HepG2 (cell line): ENCODE measurements around the gene FYTTD1. TPM values are rescaled to one million over a fixed set of nuclear protein-coding genes. Genes with fewer than 3 reads are reported as not detected.

Experiments
- CENPT ChIP-seq: sonication (generic); formaldehyde crosslinking; IDR thresholded peaks from 2 replicates; pipeline ENCODE4 v1.8.0; 2022; ENCODE audit warnings: low read depth, mild to moderate bottlenecking, moderate library complexity, missing genetic modification reagents
- DNMT1 ChIP-seq: sonication (generic); formaldehyde crosslinking; IDR thresholded peaks from 2 replicates; pipeline ENCODE4 v1.5.1; 2020; ENCODE audit warnings: mild to moderate bottlenecking, missing genetic modification reagents
- GTF3A ChIP-seq: sonication (generic); formaldehyde crosslinking; conservative IDR thresholded peaks from 2 replicates; pipeline ENCODE4 v1.4.0; 2020; ENCODE audit warnings: mild to moderate bottlenecking, missing genetic modification reagents
- KDM6A ChIP-seq: IDR thresholded peaks from 2 replicates; pipeline ENCODE4 v1.6.1; 2016; ENCODE audit warnings: low read depth
- MAZ ChIP-seq, 2 experiments: sonication (generic) in 1 of 2; formaldehyde crosslinking in 1 of 2; IDR thresholded peaks; 2 replicates each; pipeline versions ENCODE4 v1.5.0 to v1.6.1; 2012 to 2020; ENCODE audit warnings: low read depth in 2 of 2, mild to moderate bottlenecking in 2 of 2, borderline replicate concordance in 1 of 2, improper control_type of control experiment in 1 of 2, low read length in 1 of 2, missing genetic modification reagents in 1 of 2, moderate library complexity in 1 of 2
- PAF1 ChIP-seq: IDR thresholded peaks from 2 replicates; pipeline ENCODE4 v1.6.1; 2016; ENCODE audit warnings: missing genetic modification reagents, missing compliant biosample characterization
- RELA ChIP-seq: sonication (generic); formaldehyde crosslinking; IDR thresholded peaks from 2 replicates; pipeline ENCODE4 v1.4.0; 2020; ENCODE audit warnings: missing genetic modification reagents
- RFX5 ChIP-seq: IDR thresholded peaks from 2 replicates; pipeline ENCODE4 v1.6.1; 2011; ENCODE audit warnings: low read depth, low read length, improper control_type of control experiment
- SRSF1 ChIP-seq: fragments of 200-400 bp; formaldehyde crosslinking; optimal IDR thresholded peaks from 2 replicates; pipeline ENCODE3; 2017; ENCODE audit warnings: mild to moderate bottlenecking, low read depth, low read length, moderate library complexity
- ZFYVE20 ChIP-seq: sonication (generic); formaldehyde crosslinking; IDR thresholded peaks from 2 replicates; pipeline ENCODE4 v1.8.0; 2023; ENCODE audit warnings: low read depth, mild to moderate bottlenecking, moderate library complexity, missing genetic modification reagents, borderline replicate concordance
- ZNF570 ChIP-seq: sonication (generic); formaldehyde crosslinking; IDR thresholded peaks from 2 replicates; pipeline ENCODE4 v1.4.0; 2020; ENCODE audit warnings: mild to moderate bottlenecking, missing genetic modification reagents, borderline replicate concordance
- ZNF652 ChIP-seq: IDR thresholded peaks from 2 replicates; pipeline ENCODE4 v1.6.1; 2016; ENCODE audit warnings: low read depth, borderline replicate concordance
- ZNF891 ChIP-seq: sonication (generic); formaldehyde crosslinking; IDR thresholded peaks from 2 replicates; pipeline ENCODE4 v1.5.0; 2020; ENCODE audit warnings: mild to moderate bottlenecking, missing genetic modification reagents
- polyA plus RNA-seq, 8 experiments: library from polyadenylated mRNA; depleted of rRNA in 3 of 8; stranded (reverse) in 7 of 8; unstranded in 1 of 8; fragments of >200 nt; fragmentation: Illumina TruSeq in 4 of 8; extraction: Trizol in 4 of 8; gene quantifications; 2 replicates each; pipeline versions ENCODE4 v1.2.1 to v1.2.3, GENCODE V29; 2011 to 2016; ENCODE audit warnings: low read depth in 4 of 8, missing spikeins in 1 of 8, mixed read lengths in 1 of 8; ENCODE audit not compliant: insufficient read depth in 1 of 8
- total RNA-seq, 5 experiments: library from RNA; depleted of rRNA; stranded (reverse); fragments of >200 nt; fragmentation: Illumina TruSeq; extraction: Trizol; gene quantifications; 2 replicates each; pipeline ENCODE4 v1.2.3, GENCODE V29; 2016; ENCODE audit warnings: low read depth in 1 of 5
- TF ChIP-seq, protein P1 (sequence below): sonication (generic); formaldehyde crosslinking; IDR thresholded peaks from 2 replicates; pipeline ENCODE4 v1.8.1; 2023; ENCODE audit warnings: mild to moderate bottlenecking, missing genetic modification reagents, borderline replicate concordance
- TF ChIP-seq, protein P2 (sequence below): sonication (generic); formaldehyde crosslinking; IDR thresholded peaks from 2 replicates; pipeline ENCODE4 v1.4.0; 2020; ENCODE audit warnings: missing genetic modification reagents
- TF ChIP-seq, protein P3 (sequence below): sonication (generic); formaldehyde crosslinking; IDR thresholded peaks from 2 replicates; pipeline ENCODE4 v1.5.1; 2020; ENCODE audit warnings: mild to moderate bottlenecking, missing genetic modification reagents, moderate library complexity
- TF ChIP-seq, protein P4 (sequence below): sonication (generic); formaldehyde crosslinking; conservative IDR thresholded peaks from 2 replicates; pipeline ENCODE4 v1.4.0; 2020; ENCODE audit warnings: missing genetic modification reagents
- TF ChIP-seq, protein P5 (sequence below): sonication (generic); formaldehyde crosslinking; IDR thresholded peaks from 2 replicates; pipeline ENCODE4 v1.4.0; 2020; ENCODE audit warnings: missing genetic modification reagents, borderline replicate concordance

The FYTTD1 gene
- total and polyA plus RNA-seq, 2 of the 13 experiments (the other 11 are each of a cell fraction or from before 2014, with no cell fraction given), result 6.5 to 28.8 TPM

DNA sequence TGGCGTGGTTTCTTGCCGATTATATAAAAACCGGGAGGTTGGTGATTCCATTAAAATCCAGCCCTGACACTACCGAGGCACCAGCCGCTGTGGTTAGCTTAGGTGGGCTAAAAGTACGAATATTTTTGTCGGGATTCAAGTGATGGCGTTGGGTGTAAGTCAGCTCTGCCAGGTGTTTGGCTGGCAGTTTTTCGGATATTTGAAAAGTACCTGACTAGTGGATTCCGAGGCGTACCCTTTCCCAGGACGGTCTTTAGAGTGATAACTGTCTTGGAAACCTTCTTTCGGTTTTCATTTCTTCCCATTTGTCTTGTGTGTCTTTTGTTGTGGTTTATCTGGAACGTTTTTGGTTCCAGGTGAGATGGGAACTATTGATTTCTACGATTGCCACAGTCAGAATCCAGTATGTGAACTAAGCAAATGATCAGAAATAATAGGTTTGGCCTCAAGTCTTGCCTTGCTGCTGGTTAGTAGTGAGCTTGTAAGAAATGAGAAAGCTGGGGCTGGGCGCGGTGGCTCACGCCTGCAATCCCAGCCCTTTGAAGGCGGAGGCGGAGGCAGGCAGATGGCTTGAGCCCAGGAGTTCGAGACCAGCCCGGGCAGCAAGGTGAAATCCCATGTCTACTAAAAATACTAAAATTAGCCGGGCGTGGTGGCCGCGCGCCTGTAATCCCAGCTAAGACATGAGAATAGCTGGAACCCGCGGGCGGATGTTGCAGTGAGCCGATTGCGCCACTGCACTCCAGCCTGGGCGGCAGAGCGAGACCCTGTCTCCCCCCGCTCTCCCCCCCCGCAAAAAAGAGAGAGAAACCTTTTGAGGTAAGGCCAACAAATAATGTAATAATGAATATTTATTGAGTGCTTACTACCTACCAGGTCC lies 1.4 kb downstream of the FYTTD1 start (continued):
- TF ChIP-seq DNMT1 (CRISPR knock-in tag), result no peak
- TF ChIP-seq, protein P1, sequence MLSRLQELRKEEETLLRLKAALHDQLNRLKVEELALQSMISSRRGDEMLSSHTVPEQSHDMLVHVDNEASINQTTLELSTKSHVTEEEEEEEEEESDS (CRISPR knock-in tag), result no peak
- no peak for TF ChIP-seq ZNF570
- TF ChIP-seq SRSF1, result no peak
- no peak for TF ChIP-seq RELA (CRISPR knock-in tag)
- TF ChIP-seq, protein P2, sequence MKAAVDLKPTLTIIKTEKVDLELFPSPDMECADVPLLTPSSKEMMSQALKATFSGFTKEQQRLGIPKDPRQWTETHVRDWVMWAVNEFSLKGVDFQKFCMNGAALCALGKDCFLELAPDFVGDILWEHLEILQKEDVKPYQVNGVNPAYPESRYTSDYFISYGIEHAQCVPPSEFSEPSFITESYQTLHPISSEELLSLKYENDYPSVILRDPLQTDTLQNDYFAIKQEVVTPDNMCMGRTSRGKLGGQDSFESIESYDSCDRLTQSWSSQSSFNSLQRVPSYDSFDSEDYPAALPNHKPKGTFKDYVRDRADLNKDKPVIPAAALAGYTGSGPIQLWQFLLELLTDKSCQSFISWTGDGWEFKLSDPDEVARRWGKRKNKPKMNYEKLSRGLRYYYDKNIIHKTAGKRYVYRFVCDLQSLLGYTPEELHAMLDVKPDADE (CRISPR knock-in tag), result 0 out of 2 replicates have a peak, but pooled peaks have one; percentile 30
- no peak for TF ChIP-seq GTF3A (CRISPR knock-in tag)
- TF ChIP-seq, protein P3, sequence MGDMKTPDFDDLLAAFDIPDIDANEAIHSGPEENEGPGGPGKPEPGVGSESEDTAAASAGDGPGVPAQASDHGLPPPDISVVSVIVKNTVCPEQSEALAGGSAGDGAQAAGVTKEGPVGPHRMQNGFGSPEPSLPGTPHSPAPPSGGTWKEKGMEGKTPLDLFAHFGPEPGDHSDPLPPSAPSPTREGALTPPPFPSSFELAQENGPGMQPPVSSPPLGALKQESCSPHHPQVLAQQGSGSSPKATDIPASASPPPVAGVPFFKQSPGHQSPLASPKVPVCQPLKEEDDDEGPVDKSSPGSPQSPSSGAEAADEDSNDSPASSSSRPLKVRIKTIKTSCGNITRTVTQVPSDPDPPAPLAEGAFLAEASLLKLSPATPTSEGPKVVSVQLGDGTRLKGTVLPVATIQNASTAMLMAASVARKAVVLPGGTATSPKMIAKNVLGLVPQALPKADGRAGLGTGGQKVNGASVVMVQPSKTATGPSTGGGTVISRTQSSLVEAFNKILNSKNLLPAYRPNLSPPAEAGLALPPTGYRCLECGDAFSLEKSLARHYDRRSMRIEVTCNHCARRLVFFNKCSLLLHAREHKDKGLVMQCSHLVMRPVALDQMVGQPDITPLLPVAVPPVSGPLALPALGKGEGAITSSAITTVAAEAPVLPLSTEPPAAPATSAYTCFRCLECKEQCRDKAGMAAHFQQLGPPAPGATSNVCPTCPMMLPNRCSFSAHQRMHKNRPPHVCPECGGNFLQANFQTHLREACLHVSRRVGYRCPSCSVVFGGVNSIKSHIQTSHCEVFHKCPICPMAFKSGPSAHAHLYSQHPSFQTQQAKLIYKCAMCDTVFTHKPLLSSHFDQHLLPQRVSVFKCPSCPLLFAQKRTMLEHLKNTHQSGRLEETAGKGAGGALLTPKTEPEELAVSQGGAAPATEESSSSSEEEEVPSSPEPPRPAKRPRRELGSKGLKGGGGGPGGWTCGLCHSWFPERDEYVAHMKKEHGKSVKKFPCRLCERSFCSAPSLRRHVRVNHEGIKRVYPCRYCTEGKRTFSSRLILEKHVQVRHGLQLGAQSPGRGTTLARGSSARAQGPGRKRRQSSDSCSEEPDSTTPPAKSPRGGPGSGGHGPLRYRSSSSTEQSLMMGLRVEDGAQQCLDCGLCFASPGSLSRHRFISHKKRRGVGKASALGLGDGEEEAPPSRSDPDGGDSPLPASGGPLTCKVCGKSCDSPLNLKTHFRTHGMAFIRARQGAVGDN (CRISPR knock-in tag), result peak; percentile 44
- TF ChIP-seq MAZ (IDR thresholded peaks at IDR 0.05; ENCODE audit: borderline replicate concordance, low read depth, low read length), result peak; percentile 63; the same call in 1 of the 2 replicates
- no peak for TF ChIP-seq MAZ (CRISPR knock-in tag; IDR thresholded peaks at IDR 0.05; ENCODE audit: low read depth)
- TF ChIP-seq ZNF652 (CRISPR knock-in tag), result no peak
- no peak for TF ChIP-seq PAF1 (CRISPR knock-in tag)
- no peak for TF ChIP-seq RFX5
- no peak for TF ChIP-seq ZFYVE20 (CRISPR knock-in tag)
- no peak for TF ChIP-seq KDM6A
- TF ChIP-seq ZNF891, result no peak
- TF ChIP-seq, protein P4, sequence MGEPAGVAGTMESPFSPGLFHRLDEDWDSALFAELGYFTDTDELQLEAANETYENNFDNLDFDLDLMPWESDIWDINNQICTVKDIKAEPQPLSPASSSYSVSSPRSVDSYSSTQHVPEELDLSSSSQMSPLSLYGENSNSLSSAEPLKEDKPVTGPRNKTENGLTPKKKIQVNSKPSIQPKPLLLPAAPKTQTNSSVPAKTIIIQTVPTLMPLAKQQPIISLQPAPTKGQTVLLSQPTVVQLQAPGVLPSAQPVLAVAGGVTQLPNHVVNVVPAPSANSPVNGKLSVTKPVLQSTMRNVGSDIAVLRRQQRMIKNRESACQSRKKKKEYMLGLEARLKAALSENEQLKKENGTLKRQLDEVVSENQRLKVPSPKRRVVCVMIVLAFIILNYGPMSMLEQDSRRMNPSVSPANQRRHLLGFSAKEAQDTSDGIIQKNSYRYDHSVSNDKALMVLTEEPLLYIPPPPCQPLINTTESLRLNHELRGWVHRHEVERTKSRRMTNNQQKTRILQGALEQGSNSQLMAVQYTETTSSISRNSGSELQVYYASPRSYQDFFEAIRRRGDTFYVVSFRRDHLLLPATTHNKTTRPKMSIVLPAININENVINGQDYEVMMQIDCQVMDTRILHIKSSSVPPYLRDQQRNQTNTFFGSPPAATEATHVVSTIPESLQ (CRISPR knock-in tag), result no peak
- TF ChIP-seq, protein P5, sequence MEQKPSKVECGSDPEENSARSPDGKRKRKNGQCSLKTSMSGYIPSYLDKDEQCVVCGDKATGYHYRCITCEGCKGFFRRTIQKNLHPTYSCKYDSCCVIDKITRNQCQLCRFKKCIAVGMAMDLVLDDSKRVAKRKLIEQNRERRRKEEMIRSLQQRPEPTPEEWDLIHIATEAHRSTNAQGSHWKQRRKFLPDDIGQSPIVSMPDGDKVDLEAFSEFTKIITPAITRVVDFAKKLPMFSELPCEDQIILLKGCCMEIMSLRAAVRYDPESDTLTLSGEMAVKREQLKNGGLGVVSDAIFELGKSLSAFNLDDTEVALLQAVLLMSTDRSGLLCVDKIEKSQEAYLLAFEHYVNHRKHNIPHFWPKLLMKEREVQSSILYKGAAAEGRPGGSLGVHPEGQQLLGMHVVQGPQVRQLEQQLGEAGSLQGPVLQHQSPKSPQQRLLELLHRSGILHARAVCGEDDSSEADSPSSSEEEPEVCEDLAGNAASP (CRISPR knock-in tag), result 0 out of 2 replicates have a peak, but pooled peaks have one; percentile 13
- no peak for TF ChIP-seq CENPT (CRISPR knock-in tag)
